ENCODE measurements around the gene TRIM28.
"Not testable (repeated sequence)": the region's sequence is repeated elsewhere in the genome, so short reads cannot be mapped to it uniquely, and the experiment has no call there.

Gene TRIM28

DNA sequence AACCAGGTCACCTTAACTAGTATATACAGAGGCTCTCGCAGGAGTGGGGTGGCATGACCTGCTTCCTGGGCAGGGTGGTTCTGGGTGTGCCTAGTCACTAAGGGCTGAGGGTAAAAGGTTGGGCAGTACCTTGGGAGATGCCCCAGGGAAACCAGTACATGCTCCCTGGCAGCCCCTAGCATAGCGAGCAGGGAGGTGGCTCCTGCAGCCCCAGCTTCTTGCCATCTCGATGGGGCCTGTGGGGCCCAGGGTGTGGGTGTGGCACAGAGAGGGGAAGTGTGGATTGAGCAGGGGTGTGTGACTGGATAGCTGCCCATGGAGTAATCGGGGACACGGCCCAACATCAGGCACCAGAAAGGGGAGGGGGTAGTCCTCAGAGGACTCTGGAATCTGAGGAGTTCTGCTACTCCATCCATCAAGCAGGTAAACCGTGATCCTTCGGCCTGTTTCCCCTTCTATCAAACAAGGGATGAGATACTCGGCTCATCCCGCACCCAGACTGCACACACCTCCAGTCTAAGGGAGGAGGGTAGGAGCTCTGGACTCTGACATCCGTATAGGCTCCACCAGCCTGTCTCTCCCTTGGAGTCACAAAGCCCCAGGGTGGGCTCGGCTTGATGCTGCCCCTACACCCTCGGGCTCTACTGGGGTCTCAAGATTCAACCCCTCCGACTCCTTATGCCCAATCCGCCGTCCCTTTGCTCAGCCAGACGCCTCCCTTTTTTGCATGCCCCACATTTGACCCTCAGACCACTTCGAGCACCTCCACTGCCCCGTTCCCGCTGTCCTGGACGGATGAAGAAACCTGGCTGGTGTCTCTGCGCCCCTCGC is 25.4 kb upstream of the TRIM28 start:
- in situ Hi-C loops (cut with MboI; ENCODE audit: low pct_unique_long_range_greater_than_20kb, low sequenced_read_pairs), result no loop called here
- peak; percentile 37 for DNase-seq

DNA sequence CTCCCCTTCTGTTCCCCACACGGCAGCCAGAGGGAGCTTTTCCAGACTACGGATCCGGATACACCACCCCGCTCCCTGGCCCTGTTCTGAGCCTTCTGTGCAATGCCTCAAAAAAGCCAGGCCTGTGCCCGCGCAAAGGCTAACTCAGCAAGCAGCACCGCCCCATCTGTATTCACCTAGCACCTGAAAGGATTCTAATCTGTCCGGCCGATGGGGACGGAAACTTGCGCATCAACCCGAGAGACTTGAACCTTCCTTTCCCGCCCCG is 24.8 kb upstream of the TRIM28 start:
- in situ Hi-C loops (cut with MboI; ENCODE audit: low pct_unique_long_range_greater_than_20kb, low sequenced_read_pairs), result no loop called here
- DNase-seq, result peak; percentile 80

GRCh38 chr19:58519355-58520256 is 24.3 kb upstream of the TRIM28 start, which contains the start of gene ZBTB45:
ZBTB45 (minus strand) TSS chr19:58519810; CDS start chr19:58517673, 2,137 bp downstream.
- DNase-seq, result peak; percentile 98
- in situ Hi-C loops (cut with MboI; ENCODE audit: low pct_unique_long_range_greater_than_20kb, low sequenced_read_pairs), result no loop called here

- in situ Hi-C loops (cut with MboI; ENCODE audit: low pct_unique_long_range_greater_than_20kb, low sequenced_read_pairs), result no loop called here
- DNase-seq, result no peak
These were observed 23.6 kb upstream of the TRIM28 start for GRCh38 chr19:58520257-58520599.

- DNase-seq, result no peak
- in situ Hi-C loops (cut with MboI; ENCODE audit: low pct_unique_long_range_greater_than_20kb, low sequenced_read_pairs), result no loop called here
These were observed 22.2 kb upstream of the TRIM28 start for GRCh38 chr19:58521651-58522050.

GRCh38 chr19:58522709-58523108 is 21.2 kb upstream of the TRIM28 start:
- no peak for DNase-seq
- in situ Hi-C loops (cut with MboI; ENCODE audit: low pct_unique_long_range_greater_than_20kb, low sequenced_read_pairs), result no loop called here

GRCh38 chr19:58529405-58529804 is 14.5 kb upstream of the TRIM28 start:
- no peak for DNase-seq
- in situ Hi-C loops (cut with MboI; ENCODE audit: low pct_unique_long_range_greater_than_20kb, low sequenced_read_pairs), result no loop called here

DNA sequence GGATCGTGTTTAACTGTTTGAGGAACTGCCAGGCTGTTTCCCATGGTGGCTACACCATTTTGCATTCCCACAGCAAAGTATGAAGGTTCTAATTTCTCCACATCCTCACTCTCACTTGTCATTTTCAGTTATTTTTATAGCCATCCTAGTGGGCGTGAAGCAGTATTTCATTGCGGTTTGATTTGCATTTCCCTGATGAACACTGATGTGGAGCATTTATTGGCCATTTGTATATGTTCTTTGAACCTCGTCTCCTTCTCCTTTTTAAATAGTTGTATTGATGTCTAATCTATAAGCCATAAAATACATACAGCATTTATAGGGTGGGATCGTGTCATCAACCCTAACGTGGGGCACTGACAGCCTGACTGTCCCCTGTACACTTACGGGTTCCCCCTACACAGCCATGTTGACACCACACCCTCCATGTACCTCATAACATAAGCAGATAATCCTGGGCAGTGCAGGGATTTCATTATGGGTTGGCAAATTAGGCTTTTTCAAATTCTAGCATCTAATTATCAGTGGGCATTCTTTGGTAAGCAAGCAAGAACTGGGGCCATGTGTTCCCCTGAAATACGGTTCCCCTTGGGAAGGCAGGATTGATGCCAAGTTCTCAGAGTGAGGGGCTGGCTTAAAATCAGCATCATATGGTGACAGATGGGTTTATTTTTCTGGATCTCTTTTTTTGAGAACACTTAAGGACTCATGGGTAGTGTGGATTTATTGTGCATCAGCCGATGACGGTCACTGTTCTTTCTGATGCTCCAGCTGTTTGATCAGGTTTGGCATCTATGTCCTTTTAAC is 12.6 kb upstream of the TRIM28 start:
- no peak for DNase-seq
- in situ Hi-C loops (cut with MboI; ENCODE audit: low pct_unique_long_range_greater_than_20kb, low sequenced_read_pairs), result no loop called here

DNA sequence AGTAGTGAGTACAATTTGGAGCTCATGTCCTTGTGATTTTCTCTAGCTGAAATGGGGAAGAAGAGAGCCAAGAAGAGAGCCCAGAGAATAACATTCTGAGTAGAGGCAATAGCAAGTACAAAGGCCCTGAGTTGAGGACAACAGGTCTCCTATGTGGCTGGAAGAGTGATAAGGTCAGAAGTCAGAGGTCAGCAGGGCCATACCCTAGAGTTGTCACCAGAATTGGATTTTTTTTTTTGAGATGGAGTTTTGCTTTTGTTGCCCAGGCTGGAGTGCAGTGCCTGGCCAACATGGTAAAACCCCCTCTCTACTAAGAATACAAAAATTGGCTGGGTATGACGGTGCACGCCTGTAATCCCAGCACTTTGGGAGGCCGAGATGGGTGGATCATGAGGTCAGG is 8.0 kb upstream of the TRIM28 start:
- no peak for DNase-seq
- in situ Hi-C loops (cut with MboI; ENCODE audit: low pct_unique_long_range_greater_than_20kb, low sequenced_read_pairs), result no loop called here

DNA sequence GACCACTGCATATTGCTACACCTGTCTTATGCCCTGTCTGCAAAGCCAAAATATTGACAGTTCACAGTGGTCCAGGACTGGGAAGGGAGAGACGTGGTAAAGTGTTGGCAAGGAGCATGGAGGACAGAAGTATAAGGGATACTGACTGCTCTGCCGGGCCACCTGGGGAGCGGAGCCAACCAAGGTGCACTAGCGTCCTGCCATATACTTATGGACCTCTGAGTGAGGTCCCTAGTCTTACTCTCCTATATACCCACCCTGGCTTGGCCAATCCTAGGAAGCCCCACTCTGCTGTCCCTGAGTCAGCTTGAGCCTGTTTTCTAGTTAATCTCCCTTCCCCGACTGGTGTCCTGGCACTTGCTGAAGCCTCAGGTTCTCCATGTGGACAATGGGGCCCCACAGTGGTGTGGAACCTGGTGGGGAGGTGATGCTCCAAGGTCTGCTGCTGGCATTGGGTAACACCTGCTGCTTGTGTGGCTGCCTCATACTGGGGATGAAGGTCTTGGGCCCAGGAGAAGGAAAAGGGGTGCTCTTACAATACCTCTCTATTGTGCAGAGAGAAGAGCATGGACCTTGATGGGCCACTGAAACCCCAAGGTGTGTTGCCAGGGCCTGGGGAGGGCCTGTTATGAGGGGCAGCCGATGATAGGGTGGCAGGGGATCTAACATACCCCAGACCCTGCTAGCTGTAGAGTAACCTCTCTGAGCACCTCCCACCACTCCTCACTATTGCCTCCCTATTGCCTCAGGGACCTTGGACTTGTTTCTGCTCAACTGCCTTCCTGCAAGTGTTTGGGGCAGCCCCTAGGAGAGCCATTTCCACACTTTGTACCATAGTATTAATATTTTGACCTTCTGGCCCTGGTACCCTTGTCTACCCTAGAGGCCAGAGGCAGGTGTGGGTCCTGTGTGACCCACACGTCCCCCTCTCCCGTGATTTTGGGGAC is 6.7 kb upstream of the TRIM28 start:
- in situ Hi-C loops (cut with MboI; ENCODE audit: low pct_unique_long_range_greater_than_20kb, low sequenced_read_pairs), result no loop called here
- no peak for DNase-seq

GRCh38 chr19:58538257-58539168 is 5.4 kb upstream of the TRIM28 start:
- DNase-seq, result no peak

GRCh38 chr19:58539169-58539559 is 4.7 kb upstream of the TRIM28 start:
- DNase-seq; in situ Hi-C loops (cut with MboI; ENCODE audit: low pct_unique_long_range_greater_than_20kb, low sequenced_read_pairs): not testable (repeated sequence)

More at GRCh38 chr19:58538257-58539168, 5.4 kb upstream of the TRIM28 start:
- in situ Hi-C loops (cut with MboI; ENCODE audit: low pct_unique_long_range_greater_than_20kb, low sequenced_read_pairs), result no loop called here

GRCh38 chr19:58542641-58543372 is 1.1 kb upstream of the TRIM28 start:
- DNase-seq; in situ Hi-C loops (cut with MboI; ENCODE audit: low pct_unique_long_range_greater_than_20kb, low sequenced_read_pairs): not testable (repeated sequence)

GRCh38 chr19:58544591-58545285 is 874 bp downstream of the TRIM28 start:
- in situ Hi-C loops (cut with MboI; ENCODE audit: low pct_unique_long_range_greater_than_20kb, low sequenced_read_pairs), result no loop called here
- no peak for DNase-seq

- no peak for DNase-seq
- in situ Hi-C loops (cut with MboI; ENCODE audit: low pct_unique_long_range_greater_than_20kb, low sequenced_read_pairs), result no loop called here
These were observed 1.6 kb downstream of the TRIM28 start for GRCh38 chr19:58545286-58546018.

DNA sequence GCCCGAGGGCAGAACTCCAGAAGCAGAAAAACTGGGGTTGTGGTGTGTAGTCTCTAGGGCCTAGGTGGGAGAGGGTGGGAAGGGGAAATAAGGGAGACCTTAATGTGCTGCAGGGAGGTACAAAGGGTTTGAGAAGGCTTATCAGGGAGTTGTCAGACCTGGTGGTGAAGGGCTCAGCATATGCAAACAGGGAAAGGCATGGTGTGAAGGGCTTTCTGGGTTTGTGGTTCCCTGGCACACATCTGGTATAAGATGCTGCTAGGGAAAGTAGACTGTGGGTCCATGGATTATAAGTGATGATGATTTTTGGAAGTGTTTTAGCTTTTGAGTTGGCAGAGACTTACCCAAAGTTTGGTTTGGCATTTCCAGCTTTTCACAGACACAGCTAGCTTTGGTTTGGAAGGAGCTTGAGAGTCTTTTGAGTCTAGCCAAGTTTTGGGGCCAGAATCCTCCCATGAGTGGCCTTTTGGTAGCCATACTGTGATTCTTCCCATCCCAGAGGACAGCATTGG is 2.2 kb downstream of the TRIM28 start:
- in situ Hi-C loops (cut with MboI; ENCODE audit: low pct_unique_long_range_greater_than_20kb, low sequenced_read_pairs), result no loop called here
- DNase-seq, result no peak

All from KBM-7 (cell line).